ENCODE data around the gene GPR17. TPM values are rescaled to one million over a fixed set of nuclear protein-coding genes. Genes with fewer than 3 reads are reported as not detected.
A peak's percentile ranks its signal among the peaks of the same experiment; 100 is the strongest.

Gene GPR17
- total RNA-seq, 1 experiment from 2014 or later, result not detected

- no peak for DNase-seq (ENCODE audit: low read depth, low spot score)
- in situ Hi-C loops (cut with HindIII; ENCODE audit: low pct_unique_long_range_greater_than_20kb, low sequenced_read_pairs), result no loop called here
These were observed 42.5 kb downstream of the GPR17 start for GRCh38 chr2:127688405-127688804.

- in situ Hi-C loops (cut with HindIII; ENCODE audit: low pct_unique_long_range_greater_than_20kb, low sequenced_read_pairs), result no loop called here
- DNase-seq (ENCODE audit: low read depth, low spot score), result no peak
These were observed 44.7 kb downstream of the GPR17 start for GRCh38 chr2:127690696-127691095.

- DNase-seq (ENCODE audit: low read depth, low spot score), result no peak
- in situ Hi-C loops (cut with HindIII; ENCODE audit: low pct_unique_long_range_greater_than_20kb, low sequenced_read_pairs), result no loop called here
These were observed 49.0 kb downstream of the GPR17 start for GRCh38 chr2:127694986-127695385.

GRCh38 chr2:127695491-127696472, 49.8 kb downstream of the GPR17 start:
- peak; percentile 74 for DNase-seq (ENCODE audit: low read depth, low spot score)
- in situ Hi-C loops (cut with HindIII; ENCODE audit: low pct_unique_long_range_greater_than_20kb, low sequenced_read_pairs), result no loop called here

- in situ Hi-C loops (cut with HindIII; ENCODE audit: low pct_unique_long_range_greater_than_20kb, low sequenced_read_pairs), result no loop called here
These were observed 51.7 kb downstream of the GPR17 start for GRCh38 chr2:127697482-127698180.

GRCh38 chr2:127698553-127699355, 52.8 kb downstream of the GPR17 start:
- in situ Hi-C loops (cut with HindIII; ENCODE audit: low pct_unique_long_range_greater_than_20kb, low sequenced_read_pairs), result no loop called here

More at GRCh38 chr2:127697482-127698180, 51.7 kb downstream of the GPR17 start:
- no peak for DNase-seq (ENCODE audit: low read depth, low spot score)

GRCh38 chr2:127700527-127701192, 54.7 kb downstream of the GPR17 start:
- in situ Hi-C loops (cut with HindIII; ENCODE audit: low pct_unique_long_range_greater_than_20kb, low sequenced_read_pairs), result no loop called here
- DNase-seq (ENCODE audit: low read depth, low spot score), result no peak

More at GRCh38 chr2:127698553-127699355, 52.8 kb downstream of the GPR17 start:
- no peak for DNase-seq (ENCODE audit: low read depth, low spot score)

GRCh38 chr2:127701193-127701650, 55.3 kb downstream of the GPR17 start, which contains the start of gene SFT2D3:
SFT2D3 (plus strand) TSS chr2:127701497; CDS start chr2:127701529, 32 bp downstream.
- in situ Hi-C loops (cut with HindIII; ENCODE audit: low pct_unique_long_range_greater_than_20kb, low sequenced_read_pairs), result no loop called here
- DNase-seq (ENCODE audit: low read depth, low spot score), result peak; percentile 87

- peak; percentile 56 for DNase-seq (ENCODE audit: low read depth, low spot score)
These were observed 55.9 kb downstream of the GPR17 start for GRCh38 chr2:127701651-127702394.

More at GRCh38 chr2:127701651-127702394, 55.9 kb downstream of the GPR17 start:
- in situ Hi-C loops (cut with HindIII; ENCODE audit: low pct_unique_long_range_greater_than_20kb, low sequenced_read_pairs), result no loop called here

Other genes with a start within 250 kb of the GPR17 start
- gene PROC, start 227.7 kb upstream of the GPR17 start, total RNA-seq (2014; rRNA removed; shearing (Covaris generic)), result not detected in 2 replicates
- 35.9 and 43.1 TPM in 2 replicates for gene IWS1, start 119.7 kb upstream of the GPR17 start, total RNA-seq (2014; rRNA removed; shearing (Covaris generic))
- not detected in 2 replicates for gene MYO7B, start 110.5 kb upstream of the GPR17 start, total RNA-seq (2014; rRNA removed; shearing (Covaris generic))
- gene LIMS2, start 29.4 kb downstream of the GPR17 start, total RNA-seq (2014; rRNA removed; shearing (Covaris generic)), result 0.48 TPM in 1 of 2 replicates, not detected in the other
- gene SFT2D3, start 55.3 kb downstream of the GPR17 start, total RNA-seq (2014; rRNA removed; shearing (Covaris generic)), result 6.5 and 9.7 TPM in 2 replicates
- 25.1 and 27.3 TPM in 2 replicates for gene WDR33, start 165.0 kb downstream of the GPR17 start, total RNA-seq (2014; rRNA removed; shearing (Covaris generic))
- 19.6 TPM in 2 replicates for gene POLR2D, start 212.0 kb downstream of the GPR17 start, total RNA-seq (2014; rRNA removed; shearing (Covaris generic))
- gene AMMECR1L, start 239.8 kb downstream of the GPR17 start, total RNA-seq (2014; rRNA removed; shearing (Covaris generic)), result 25.3 and 28.8 TPM in 2 replicates